Pancreas (tissue), 10 donors: ENCODE data around the gene IFTAP. TPM values are rescaled to one million over a fixed set of nuclear protein-coding genes. Genes with fewer than 3 reads are reported as not detected.

Experiments
- ATAC-seq, 4 donors: fragments of 200-7000 bp; cut with Tn5 transposase; one replicate each; pipeline versions ENCODE4 v1.8.0 to v1.9.1; 2020; ENCODE audit warnings: mild to moderate bottlenecking in 4 of 4, moderate library complexity in 4 of 4
- DNase-seq, 6 donors: peaks; one replicate each; pipeline ENCODE4 v3.0.0-alpha.2; 2020
- FAIRE-seq: peaks from 2 replicates; lab custom pipeline; 2012; peaks lifted over from hg19 to GRCh38; lab: Jason Lieb, UNC
- H3K27ac ChIP-seq, 4 donors: fragments of 200-600 bp; sonication (generic); 1 replicate in 3 of 4; 2 replicates in 1 of 4; pipeline versions ENCODE4 v1.5.0 to v1.8.0; 2020
- H3K27me3 ChIP-seq, 4 donors: fragments of 200-600 bp; one replicate each; pipeline ENCODE4 v1.8.0; 2021
- H3K36me3 ChIP-seq, 3 donors: fragments of 200-600 bp; sonication (generic) in 1 of 3; one replicate each; pipeline versions ENCODE4 v1.5.0 to v1.8.0; 2020 to 2021
- H3K4me1 ChIP-seq, 3 donors: fragments of 200-600 bp; one replicate each; pipeline ENCODE4 v1.8.0; 2021
- H3K4me3 ChIP-seq, 4 donors: fragments of 200-600 bp; sonication (generic) in 2 of 4; one replicate each; pipeline versions ENCODE4 v1.5.0 to v1.8.0; 2020 to 2021
- H3K9me3 ChIP-seq, 4 donors: fragments of 200-600 bp; one replicate each; pipeline ENCODE4 v1.8.0; 2021
- CTCF ChIP-seq, 4 donors: fragments of 200-600 bp; sonication (generic) in 3 of 4; IDR thresholded peaks; one replicate each; pipeline versions ENCODE4 v1.5.0 to v1.8.0; 2021; ENCODE audit warnings: antibody characterized with exemption in 4 of 4
- WGBS, 2 donors: extraction: QIAGEN DNeasy Blood & Tissue Kit; methylation state at CpG; one replicate each; pipeline ENCODE4 v1.1.7; 2013; 5-methylcytosine and 5-hydroxymethylcytosine counted together
- intact Hi-C, 3 donors: fragments of 100-400 bp; cut with DNase I; formaldehyde crosslinking; loops; one replicate each; pipeline versions ENCODE4 v1.11.1 to v1.14.2; 2022
- polyA plus RNA-seq, 2 donors: library from polyadenylated mRNA; stranded (reverse); fragments of 200-250 nt; gene quantifications; one replicate each; pipeline ENCODE4 v1.2.3, GENCODE V29; 2013
- total RNA-seq, 6 donors: library from RNA; stranded (reverse); fragmentation: NEBNext Ultra II Directional in 4 of 6; extraction: Animal tissue kit (Norgen Biotek cat#: 25700) in 4 of 6; gene quantifications; one replicate each; pipeline versions ENCODE4 v1.2.1 to v1.2.4, GENCODE V29; 2021 to 2023
- donor health status: healthy with polysubstance abuse.
- donor health status: DM: no; HTN: no; CAD: no; lungs with moderate emphysema.
- donor health status: DM: no; HTN: no; CAD: no.
- donor health status: control.
- donor health status: control.
- donor health status: Bipolar disorder and iron deficiency.
- donor health status: DM: yes; HTN: yes; CAD: no.
- donor health status: DM: no; HTN: no; CAD: no.
- donor health status: DM: no; HTN: no; CAD: no.
- donor health status: DM: yes; HTN: yes; CAD: no.

Gene IFTAP
- total and polyA plus RNA-seq, 8 donors = 4.2 to 14.4 (median 7.8) TPM

GRCh38 chr11:36628141-36628540 lies 33.8 kb downstream of the IFTAP start:
- peaks cover 4 to 9% (median 5%) of the 10 kb centered on the region in 3 donors for H3K4me1 ChIP-seq
- no peak overlapping the region for H3K4me3 ChIP-seq
- no peaks in the 10 kb centered on the region for H3K27me3 ChIP-seq
- peak in 3 of 4 donors; percentile 8 to 27 (median 10) for ATAC-seq
- H3K9me3 ChIP-seq = no peaks in the 10 kb centered on the region
- FAIRE-seq = no peak
- peak overlapping the region in 1 of 4 donors; percentile 43 for H3K27ac ChIP-seq
- intact Hi-C loops = no loop called here
- no peak for DNase-seq
- 76 to 82% methylated on average over 5 of the region's 5 CpGs for WGBS, 2 donors
- no peaks in the 10 kb centered on the region for H3K36me3 ChIP-seq
- no peak for TF ChIP-seq CTCF (IDR thresholded peaks at IDR 0.05)

- peak overlapping the region in 1 of 4 donors; percentile 43 for H3K27ac ChIP-seq
- FAIRE-seq (no peak), ATAC-seq (peak; percentile 91 to 97 (median 96)), DNase-seq (peak in 3 of 6 donors; percentile 28 to 48 (median 41))
- H3K9me3 ChIP-seq = no peaks in the 10 kb centered on the region
- peaks cover 4 to 9% (median 5%) of the 10 kb centered on the region in 3 donors for H3K4me1 ChIP-seq
- H3K36me3 ChIP-seq = no peaks in the 10 kb centered on the region
- 9 to 11% methylated on average over 4 of the region's 4 CpGs for WGBS, 2 donors
- intact Hi-C loops = no loop called here
- no peak for TF ChIP-seq CTCF (IDR thresholded peaks at IDR 0.05)
- H3K27me3 ChIP-seq = no peaks in the 10 kb centered on the region
- no peak overlapping the region for H3K4me3 ChIP-seq
Observed at GRCh38 chr11:36628765-36629244, 34.5 kb downstream of the IFTAP start.

- no peaks in the 10 kb centered on the region for H3K9me3 ChIP-seq
- FAIRE-seq (no peak), ATAC-seq (no peak), DNase-seq (no peak)
- H3K27ac ChIP-seq = no peak overlapping the region
- H3K36me3 ChIP-seq = no peaks in the 10 kb centered on the region
- H3K27me3 ChIP-seq = no peaks in the 10 kb centered on the region
- TF ChIP-seq CTCF (IDR thresholded peaks at IDR 0.05) = no peak
- WGBS, 2 donors = 93 to 96% methylated on average over 2 of the region's 2 CpGs
- peaks cover 4 to 9% (median 5%) of the 10 kb centered on the region in 3 donors for H3K4me1 ChIP-seq
- no peak overlapping the region for H3K4me3 ChIP-seq
- intact Hi-C loops = no loop called here
Observed at GRCh38 chr11:36631774-36632173, 37.5 kb downstream of the IFTAP start.

- no peak for TF ChIP-seq CTCF (IDR thresholded peaks at IDR 0.05)
- ATAC-seq (no peak), FAIRE-seq (no peak), DNase-seq (no peak)
- Histone ChIP-seq H3K4me1 (peaks cover 0 to 7% (median 3%) of the 10 kb centered on the region in 3 donors), H3K9me3 (no peaks in the 10 kb centered on the region), H3K27me3 (no peaks in the 10 kb centered on the region), H3K4me3 (no peak overlapping the region), H3K27ac (no peak overlapping the region), H3K36me3 (no peaks in the 10 kb centered on the region)
- intact Hi-C loops = no loop called here
- WGBS, 2 donors = 95 to 98% methylated on average over 4 of the region's 4 CpGs
Observed at GRCh38 chr11:36635066-36635862, 41.0 kb downstream of the IFTAP start.

- Histone ChIP-seq H3K36me3 (no peaks in the 10 kb centered on the region), H3K4me3 (no peak overlapping the region), H3K27me3 (no peaks in the 10 kb centered on the region), H3K27ac (peak overlapping the region in 1 of 4 donors; percentile 24), H3K4me1 (peaks cover 0 to 7% (median 3%) of the 10 kb centered on the region in 3 donors), H3K9me3 (no peaks in the 10 kb centered on the region)
- peak; percentile 20 to 62 (median 49) for ATAC-seq
- intact Hi-C loops = no loop called here
- no peak for FAIRE-seq
- TF ChIP-seq CTCF (IDR thresholded peaks at IDR 0.05) = no peak
- DNase-seq = no peak
- WGBS, 2 donors = 20 to 21% methylated on average over 2 of the region's 2 CpGs
Observed at GRCh38 chr11:36638556-36638955, 44.3 kb downstream of the IFTAP start.
